Keratinocyte (primary cell): ENCODE measurements around the gene BCAS1. TPM values are rescaled to one million over a fixed set of nuclear protein-coding genes. Genes with fewer than 3 reads are reported as not detected.

Experiments
- DNase-seq: peaks from one replicate; pipeline ENCODE4 v3.0.0-alpha.2; 2011; ENCODE audit warnings: low read depth, missing footprints, low spot score
- FAIRE-seq: peaks from 2 replicates; lab custom pipeline; 2011; peaks lifted over from hg19 to GRCh38; lab: Jason Lieb, UNC
- H2AFZ ChIP-seq: 2 replicates; pipeline ENCODE4 v1.6.0; 2012; ENCODE audit warnings: low read length, control low read depth, inconsistent platforms; ENCODE audit not compliant: control insufficient read depth
- H3K27ac ChIP-seq: 2 replicates; pipeline ENCODE4 v1.5.1; 2011; ENCODE audit warnings: low read length; ENCODE audit not compliant: control insufficient read depth, insufficient read depth
- H3K27me3 ChIP-seq: 3 replicates; pipeline ENCODE4 v1.6.0; 2011; ENCODE audit warnings: low read length; ENCODE audit not compliant: control insufficient read depth, insufficient read depth; ENCODE audit errors: extremely low read depth
- H3K36me3 ChIP-seq, 2 experiments: 2 replicates in 1 of 2; 3 replicates in 1 of 2; pipeline ENCODE4 v1.5.1; 2011; ENCODE audit warnings: low read length in 2 of 2, mild to moderate bottlenecking in 1 of 2; ENCODE audit not compliant: control insufficient read depth in 2 of 2, insufficient read depth in 2 of 2; ENCODE audit errors: extremely low read depth in 1 of 2
- H3K4me1 ChIP-seq: 3 replicates; pipeline ENCODE4 v1.5.1; 2011; ENCODE audit warnings: low read length; ENCODE audit not compliant: control insufficient read depth, insufficient read depth; ENCODE audit errors: extremely low read depth
- H3K4me2 ChIP-seq: 3 replicates; pipeline ENCODE4 v1.6.0; 2011; ENCODE audit warnings: low read depth, low read length; ENCODE audit not compliant: control insufficient read depth, insufficient read depth; ENCODE audit errors: extremely low read depth
- H3K4me3 ChIP-seq, 3 experiments: fragments of 200-600 bp in 1 of 3; sonication (generic) in 1 of 3; 2 replicates in 2 of 3; 3 replicates in 1 of 3; pipeline ENCODE4 v1.5.1; 2011 to 2016; ENCODE audit warnings: low read length in 3 of 3, mild to moderate bottlenecking in 3 of 3, control low read depth in 2 of 3, inconsistent platforms in 1 of 3, low read depth in 1 of 3, mixed read lengths in 1 of 3, mixed run types in 1 of 3, moderate library complexity in 1 of 3; ENCODE audit not compliant: control insufficient read depth in 2 of 3, insufficient read depth in 2 of 3; ENCODE audit errors: extremely low read depth in 1 of 3
- H3K79me2 ChIP-seq: 2 replicates; pipeline ENCODE4 v1.6.0; 2012; ENCODE audit warnings: low read length; ENCODE audit not compliant: control insufficient read depth, insufficient read depth
- H3K9ac ChIP-seq: 3 replicates; pipeline ENCODE4 v1.6.0; 2011; ENCODE audit warnings: low read length; ENCODE audit not compliant: control insufficient read depth, insufficient read depth; ENCODE audit errors: extremely low read depth
- H3K9me1 ChIP-seq: 3 replicates; pipeline ENCODE4 v1.6.0; 2011; ENCODE audit warnings: low read length; ENCODE audit not compliant: control insufficient read depth, insufficient read depth; ENCODE audit errors: extremely low read depth
- H3K9me3 ChIP-seq: 2 replicates; pipeline ENCODE4 v1.5.1; 2012; ENCODE audit warnings: low read depth, low read length; ENCODE audit not compliant: control insufficient read depth
- H4K20me1 ChIP-seq: 3 replicates; pipeline ENCODE4 v1.6.0; 2011; ENCODE audit warnings: low read length; ENCODE audit not compliant: control insufficient read depth, insufficient read depth; ENCODE audit errors: extremely low read depth
- EZH2 ChIP-seq: IDR thresholded peaks from one replicate; pipeline ENCODE4 v1.6.1; 2012; ENCODE audit warnings: inconsistent platforms, mild to moderate bottlenecking, low read length, moderate library complexity
- dilution Hi-C: fragments of 300-500 bp; cut with MboI; formaldehyde crosslinking; loops from one replicate; pipeline ENCODE4 v1.7.0; 2020; ENCODE audit warnings: low sequenced_read_pairs; ENCODE audit not compliant: extremely low pct_ligation_motif_present
- polyA plus RNA-seq, 5 experiments: library from polyadenylated mRNA; depleted of rRNA in 3 of 5; stranded (reverse) in 3 of 5; stranded (forward) in 1 of 5; unstranded in 1 of 5; fragments of >200 nt; gene quantifications; 1 replicate in 1 of 5; 2 replicates in 3 of 5; 3 replicates in 1 of 5; pipeline versions ENCODE4 v1.2.1 to v1.2.3, GENCODE V29; 2011 to 2012; ENCODE audit warnings: missing spikeins in 2 of 5, low read depth in 1 of 5, low replicate concordance in 1 of 5
- TF ChIP-seq, protein P1 (sequence below), 3 experiments: IDR thresholded peaks in 1 of 3; conservative IDR thresholded peaks in 1 of 3; optimal IDR thresholded peaks in 1 of 3; 2 replicates in 2 of 3; 3 replicates in 1 of 3; pipeline versions ENCODE3 to v1.5.1; 2011; ENCODE audit warnings: low read length in 3 of 3, mild to moderate bottlenecking in 3 of 3, moderate library complexity in 2 of 3, control low read depth in 1 of 3, inconsistent platforms in 1 of 3; ENCODE audit not compliant: insufficient read depth in 2 of 3; ENCODE audit errors: extremely low read depth in 1 of 3

BCAS1 gene
- polyA plus RNA-seq, 1 donor (not counting 4 experiments of a cell fraction or from before 2014, with no cell fraction given), result not detected

DNA sequence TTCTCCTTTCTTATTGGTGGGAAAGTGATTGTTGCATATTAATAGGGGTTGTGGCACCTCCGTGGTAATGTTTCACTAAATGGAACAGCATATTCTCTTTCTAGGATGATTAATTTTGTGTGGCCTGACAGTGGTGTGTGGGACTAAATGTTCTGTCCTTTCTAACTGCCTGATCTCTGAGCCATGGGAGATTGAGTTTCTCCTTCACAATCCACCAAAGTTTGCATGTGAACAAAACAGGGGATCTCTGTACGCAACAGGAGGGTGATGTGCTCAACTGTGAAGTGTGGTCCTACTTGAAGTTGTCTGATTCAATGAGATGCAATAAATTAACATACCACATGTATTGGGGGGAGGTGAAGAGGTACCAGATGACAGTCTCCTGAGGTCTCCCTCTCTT, 19.3 kb downstream of the BCAS1 start:
- H3K27me3 ChIP-seq, result no peaks in the 10 kb centered on the region
- no peak overlapping the region for H3K27ac ChIP-seq
- H4K20me1 ChIP-seq, result no peaks in the 10 kb centered on the region
- H3K9me3 ChIP-seq, result no peaks in the 10 kb centered on the region
- H3K4me3 ChIP-seq, result no peak overlapping the region
- no peak overlapping the region for H2AFZ ChIP-seq
- FAIRE-seq, result no peak
- dilution Hi-C loops, result loop anchor here (10.0 kb wide), 1 partner anchor 96 kb away; no protein-coding TSS in a partner anchor
- H3K9me1 ChIP-seq, result no peaks in the 10 kb centered on the region
- no peaks in the 10 kb centered on the region for H3K4me1 ChIP-seq
- DNase-seq, result no peak
- no peak for TF ChIP-seq EZH2
- TF ChIP-seq, protein P1, sequence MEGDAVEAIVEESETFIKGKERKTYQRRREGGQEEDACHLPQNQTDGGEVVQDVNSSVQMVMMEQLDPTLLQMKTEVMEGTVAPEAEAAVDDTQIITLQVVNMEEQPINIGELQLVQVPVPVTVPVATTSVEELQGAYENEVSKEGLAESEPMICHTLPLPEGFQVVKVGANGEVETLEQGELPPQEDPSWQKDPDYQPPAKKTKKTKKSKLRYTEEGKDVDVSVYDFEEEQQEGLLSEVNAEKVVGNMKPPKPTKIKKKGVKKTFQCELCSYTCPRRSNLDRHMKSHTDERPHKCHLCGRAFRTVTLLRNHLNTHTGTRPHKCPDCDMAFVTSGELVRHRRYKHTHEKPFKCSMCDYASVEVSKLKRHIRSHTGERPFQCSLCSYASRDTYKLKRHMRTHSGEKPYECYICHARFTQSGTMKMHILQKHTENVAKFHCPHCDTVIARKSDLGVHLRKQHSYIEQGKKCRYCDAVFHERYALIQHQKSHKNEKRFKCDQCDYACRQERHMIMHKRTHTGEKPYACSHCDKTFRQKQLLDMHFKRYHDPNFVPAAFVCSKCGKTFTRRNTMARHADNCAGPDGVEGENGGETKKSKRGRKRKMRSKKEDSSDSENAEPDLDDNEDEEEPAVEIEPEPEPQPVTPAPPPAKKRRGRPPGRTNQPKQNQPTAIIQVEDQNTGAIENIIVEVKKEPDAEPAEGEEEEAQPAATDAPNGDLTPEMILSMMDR (optimal IDR thresholded peaks at IDR 0.05 in 1 of 3, IDR thresholded peaks at IDR 0.05 in 1 of 3, conservative IDR thresholded peaks at IDR 0.05 in 1 of 3; ENCODE audit: extremely low read depth in 1 of 3, insufficient read depth in 2 of 3, low read length in 3 of 3), result no peak
- no peaks in the 10 kb centered on the region for H3K79me2 ChIP-seq
- H3K9ac ChIP-seq, result no peak overlapping the region
- H3K4me2 ChIP-seq, result no peak overlapping the region
- no peaks in the 10 kb centered on the region for H3K36me3 ChIP-seq

DNA sequence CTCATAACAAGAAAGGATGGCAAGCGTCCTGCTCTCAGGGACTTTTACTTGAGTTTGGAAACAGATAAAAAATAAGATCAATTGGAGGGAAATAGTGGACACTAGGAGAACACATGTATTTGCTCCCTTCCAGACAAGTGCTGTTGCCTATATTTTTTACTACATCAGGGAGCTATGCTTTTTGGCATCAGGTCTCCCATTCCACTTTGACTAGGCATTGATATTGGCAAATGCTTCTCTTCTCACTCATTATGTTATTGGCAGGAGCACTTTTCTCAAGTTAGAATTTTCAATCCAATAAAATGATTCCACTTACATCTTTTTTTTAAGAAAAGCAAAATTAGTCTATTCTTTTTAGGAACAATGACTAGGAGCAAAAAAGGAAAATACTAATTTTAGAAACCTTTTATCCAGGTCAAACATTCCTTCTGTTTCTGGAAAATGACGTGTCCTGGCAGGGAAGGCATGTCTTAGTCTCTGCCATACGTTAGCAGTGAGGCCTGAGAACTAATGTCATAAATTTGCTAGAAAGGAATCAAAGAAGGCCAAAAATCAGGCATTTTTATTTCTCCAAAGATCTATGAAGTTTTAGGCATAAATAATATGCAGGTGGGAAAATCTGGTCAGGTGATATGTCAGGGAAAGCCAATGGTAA, 21.4 kb downstream of the BCAS1 start:
- Histone ChIP-seq H2AFZ (no peak overlapping the region), H3K9me1 (no peaks in the 10 kb centered on the region), H3K4me1 (no peaks in the 10 kb centered on the region), H3K4me3 (no peak overlapping the region), H3K9ac (no peak overlapping the region), H4K20me1 (no peaks in the 10 kb centered on the region), H3K4me2 (no peak overlapping the region), H3K79me2 (no peaks in the 10 kb centered on the region), H3K27ac (no peak overlapping the region), H3K9me3 (no peaks in the 10 kb centered on the region), H3K36me3 (no peaks in the 10 kb centered on the region), H3K27me3 (no peaks in the 10 kb centered on the region)
- DNase-seq, result no peak
- dilution Hi-C loops, result no loop called here
- TF ChIP-seq, protein P1 (optimal IDR thresholded peaks at IDR 0.05 in 1 of 3, IDR thresholded peaks at IDR 0.05 in 1 of 3, conservative IDR thresholded peaks at IDR 0.05 in 1 of 3; ENCODE audit: extremely low read depth in 1 of 3, insufficient read depth in 2 of 3, low read length in 3 of 3), result no peak
- no peak for TF ChIP-seq EZH2
- FAIRE-seq, result no peak
